Measurements from ENCODE around the gene SYT17.

The SYT17 gene, protein sequence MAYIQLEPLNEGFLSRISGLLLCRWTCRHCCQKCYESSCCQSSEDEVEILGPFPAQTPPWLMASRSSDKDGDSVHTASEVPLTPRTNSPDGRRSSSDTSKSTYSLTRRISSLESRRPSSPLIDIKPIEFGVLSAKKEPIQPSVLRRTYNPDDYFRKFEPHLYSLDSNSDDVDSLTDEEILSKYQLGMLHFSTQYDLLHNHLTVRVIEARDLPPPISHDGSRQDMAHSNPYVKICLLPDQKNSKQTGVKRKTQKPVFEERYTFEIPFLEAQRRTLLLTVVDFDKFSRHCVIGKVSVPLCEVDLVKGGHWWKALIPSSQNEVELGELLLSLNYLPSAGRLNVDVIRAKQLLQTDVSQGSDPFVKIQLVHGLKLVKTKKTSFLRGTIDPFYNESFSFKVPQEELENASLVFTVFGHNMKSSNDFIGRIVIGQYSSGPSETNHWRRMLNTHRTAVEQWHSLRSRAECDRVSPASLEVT

GRCh38 chr16:19167710-19168370 lies at the start of gene SYT17:
Gene SYT17, plus strand, starts transcription at chr16:19168240. Its CDS starts 407 bp downstream, at chr16:19168647.
- no peak for DNase-seq (ENCODE audit: low read depth in 2 of 2, low spot score in 1 of 2)

DNA sequence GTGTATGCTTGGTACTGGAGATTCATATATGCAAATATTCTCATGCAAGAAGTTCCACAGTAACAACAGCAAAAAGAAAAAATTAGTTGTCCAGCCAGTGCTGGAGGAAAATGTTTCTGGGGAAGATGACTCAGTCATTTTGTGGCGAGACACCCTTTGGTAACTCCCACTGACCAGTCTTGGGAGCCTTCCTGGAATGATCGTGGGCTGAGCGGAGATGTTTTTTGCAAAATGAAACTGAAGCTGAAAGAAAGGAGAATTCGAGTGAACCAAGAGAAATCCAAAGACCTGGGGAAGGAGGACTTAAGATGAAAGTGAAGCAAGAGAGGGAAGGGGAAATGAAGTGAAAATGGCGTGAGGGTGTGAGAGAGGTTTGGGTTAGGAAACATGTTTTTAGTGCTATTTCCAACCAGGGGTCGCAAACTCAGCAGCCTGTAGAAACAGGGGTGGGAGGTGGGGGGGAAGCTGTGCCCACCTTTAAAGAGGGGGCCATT lies 49.1 kb upstream of the SYT17 start:
- no peak for DNase-seq (ENCODE audit: low read depth in 2 of 2, low spot score in 1 of 2)

DNA sequence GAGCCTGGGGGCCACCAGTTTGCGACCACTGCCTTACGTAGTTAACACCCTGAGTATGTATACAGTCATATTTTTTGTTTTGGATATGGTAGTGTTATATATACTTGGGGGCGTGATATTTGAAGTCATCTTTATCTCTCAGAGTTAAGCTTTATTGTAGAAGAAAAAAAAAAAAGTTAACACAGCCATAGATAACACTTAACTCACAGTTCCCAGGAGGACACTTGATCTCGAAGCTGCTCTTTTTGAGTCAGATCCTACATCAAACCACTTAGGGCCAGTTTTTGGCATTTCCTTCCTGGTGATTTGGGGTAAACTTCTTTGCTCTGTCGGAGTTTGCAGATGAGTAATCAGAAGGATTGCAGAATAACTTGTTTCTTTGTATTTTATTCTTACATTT lies 48.5 kb upstream of the SYT17 start:
- no peak for DNase-seq (ENCODE audit: low read depth in 2 of 2, low spot score in 1 of 2)

GRCh38 chr16:19123535-19124178 lies 44.4 kb upstream of the SYT17 start:
- DNase-seq (ENCODE audit: low read depth in 2 of 2, low spot score in 1 of 2) = no peak

- no peak for DNase-seq (ENCODE audit: low read depth in 2 of 2, low spot score in 1 of 2)
These were observed 41.7 kb upstream of the SYT17 start for GRCh38 chr16:19126300-19126699.

GRCh38 chr16:19127205-19127604 lies 40.8 kb upstream of the SYT17 start:
- no peak for DNase-seq (ENCODE audit: low read depth in 2 of 2, low spot score in 1 of 2)

GRCh38 chr16:19127674-19128131 lies 40.3 kb upstream of the SYT17 start:
- DNase-seq (ENCODE audit: low read depth in 2 of 2, low spot score in 1 of 2) = no peak

DNA sequence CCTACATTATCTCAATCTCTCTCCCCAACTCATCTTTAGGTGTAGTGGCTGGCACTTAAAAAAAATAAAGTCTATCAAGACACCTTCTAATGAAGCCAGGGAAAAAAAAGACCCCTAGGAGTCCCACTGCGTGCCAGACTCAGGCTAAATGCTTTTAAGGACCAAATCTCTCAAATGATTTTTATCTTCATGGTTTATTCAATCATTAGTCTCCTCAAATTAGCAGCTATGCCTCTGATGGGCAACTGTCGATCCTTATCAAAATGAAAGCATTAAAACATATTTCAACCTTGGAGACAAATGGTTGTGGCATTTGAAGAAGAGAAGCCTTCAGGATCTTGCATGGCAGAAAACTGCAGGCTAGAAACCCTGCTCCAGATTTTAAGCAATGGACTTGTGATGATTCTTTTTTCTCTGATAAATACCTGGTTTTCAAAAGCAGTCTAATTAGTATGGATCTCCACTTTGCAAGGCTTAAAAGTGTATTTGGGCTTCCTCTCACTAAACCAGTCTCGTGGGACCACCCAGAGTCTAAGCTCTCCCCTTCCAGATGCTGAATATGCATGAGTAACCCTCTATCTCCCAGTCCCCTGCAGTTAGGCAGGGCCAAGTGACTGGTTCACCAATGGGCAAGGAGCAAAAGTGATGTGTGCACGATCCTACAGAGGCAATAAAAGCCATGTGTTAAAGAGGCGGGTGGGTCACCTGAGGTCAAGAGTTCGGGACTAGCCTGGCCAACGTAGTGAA lies 39.4 kb upstream of the SYT17 start:
- DNase-seq (ENCODE audit: low read depth in 2 of 2, low spot score in 1 of 2) = no peak

DNA sequence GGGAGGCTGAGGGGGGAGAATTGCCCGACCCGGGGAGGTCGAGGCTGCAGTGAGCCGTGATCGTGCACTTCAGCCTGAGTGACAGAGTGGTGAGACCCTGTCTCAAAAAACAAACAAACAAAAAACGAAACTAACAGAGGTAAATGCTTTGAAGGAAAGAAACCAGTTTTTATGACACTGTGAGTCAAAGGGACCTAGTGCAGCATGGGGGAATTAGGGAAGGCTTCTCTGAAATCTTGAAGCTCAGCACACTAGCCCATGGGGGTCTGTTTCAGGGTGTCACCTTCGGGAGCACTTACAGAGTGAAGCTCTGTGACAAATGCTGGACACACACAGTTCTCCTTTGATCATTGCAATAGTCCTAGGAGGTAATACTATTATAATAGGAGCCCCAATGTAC lies 37.7 kb upstream of the SYT17 start:
- no peak for DNase-seq (ENCODE audit: low read depth in 2 of 2, low spot score in 1 of 2)

DNA sequence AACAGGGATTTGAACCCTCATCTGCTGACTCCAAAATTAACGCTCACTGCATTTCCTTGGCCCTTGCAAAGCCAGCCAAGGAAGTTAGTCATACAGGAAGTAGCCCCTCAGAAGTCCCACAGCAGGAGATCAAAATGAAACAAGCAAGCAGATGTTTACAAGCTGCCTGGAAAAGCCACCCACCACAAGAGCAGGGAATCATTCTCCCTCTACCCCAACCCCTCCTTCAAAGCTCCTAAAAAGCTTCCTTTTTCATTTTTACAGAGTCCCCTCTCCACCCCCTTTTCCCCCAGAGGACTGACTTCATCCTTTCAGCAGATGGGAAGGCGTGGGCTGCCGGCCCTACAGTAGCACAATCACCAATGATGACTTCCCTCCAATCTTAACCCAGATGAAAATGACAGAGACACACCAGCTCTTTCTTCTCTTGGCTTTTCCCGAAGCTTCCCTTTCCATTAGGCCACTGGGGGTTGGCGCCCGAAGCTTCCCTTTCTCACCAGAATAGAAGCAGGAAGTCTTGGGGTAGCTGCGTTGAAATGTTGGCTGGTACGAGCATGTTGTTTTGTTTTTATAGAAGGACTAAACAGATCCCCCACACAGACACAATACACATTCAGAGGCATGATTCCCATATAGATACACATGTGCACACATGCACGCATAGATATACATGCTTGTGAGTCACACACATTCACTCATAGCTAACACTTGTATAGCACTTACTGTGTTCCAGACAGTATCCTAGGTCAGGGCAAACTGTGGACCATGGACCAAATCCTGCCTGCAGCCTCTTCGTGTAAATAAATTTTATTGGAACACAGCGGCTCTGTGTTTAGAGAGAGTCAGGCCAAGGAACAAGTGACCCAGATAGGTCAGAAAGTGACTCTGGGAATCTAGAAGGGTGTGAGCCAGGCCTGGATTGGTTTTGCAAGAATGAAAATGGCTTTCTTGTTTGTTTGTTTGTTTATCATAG lies 36.9 kb upstream of the SYT17 start:
- no peak for DNase-seq (ENCODE audit: low read depth in 2 of 2, low spot score in 1 of 2)

GRCh38 chr16:19131825-19132218 lies 36.2 kb upstream of the SYT17 start:
- DNase-seq (ENCODE audit: low read depth in 2 of 2, low spot score in 1 of 2) = no peak

GRCh38 chr16:19132255-19132654 lies 35.8 kb upstream of the SYT17 start:
- no peak for DNase-seq (ENCODE audit: low read depth in 2 of 2, low spot score in 1 of 2)

DNA sequence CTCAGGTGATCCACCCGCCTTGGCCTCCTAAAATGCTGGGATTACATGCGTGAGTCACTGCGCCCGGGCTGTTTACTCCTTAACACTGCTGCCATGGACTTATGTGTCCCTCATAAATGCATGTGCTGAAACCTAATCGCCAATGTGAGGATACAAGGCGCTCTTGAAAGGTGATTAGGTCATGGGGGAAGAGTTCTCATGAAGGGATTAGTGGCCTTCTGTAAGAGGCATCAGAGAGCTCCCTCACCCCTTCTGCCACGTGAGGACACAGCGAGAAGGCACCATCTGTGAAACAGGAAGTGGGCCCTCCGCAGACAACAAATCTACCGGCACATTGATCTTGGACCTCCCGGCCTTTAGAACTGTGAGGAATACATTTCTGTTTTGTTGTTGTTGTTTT lies 35.1 kb upstream of the SYT17 start:
- DNase-seq (ENCODE audit: low read depth in 2 of 2, low spot score in 1 of 2) = no peak

DNA sequence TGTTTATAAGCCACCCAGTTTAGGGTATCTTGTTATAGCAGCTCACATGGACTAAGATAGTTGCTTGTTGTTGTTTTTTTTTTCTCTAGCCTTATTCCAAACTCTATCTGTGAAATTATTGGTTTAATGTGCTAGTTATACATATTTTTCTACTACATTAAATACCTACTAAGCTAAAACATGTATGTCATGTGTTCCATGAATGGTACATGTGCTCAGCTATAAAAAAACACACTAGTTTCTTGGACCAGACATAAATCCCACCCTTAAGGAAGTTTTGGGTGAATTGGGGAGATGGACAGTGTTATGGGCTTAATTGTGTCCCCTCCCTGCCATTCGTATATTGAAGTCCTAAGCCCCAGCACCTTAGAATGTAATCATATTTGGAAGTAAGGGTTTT lies 34.4 kb upstream of the SYT17 start:
- DNase-seq (ENCODE audit: low read depth in 2 of 2, low spot score in 1 of 2) = no peak

GRCh38 chr16:19135201-19135842 lies 32.7 kb upstream of the SYT17 start:
- no peak for DNase-seq (ENCODE audit: low read depth in 2 of 2, low spot score in 1 of 2)

GRCh38 chr16:19135896-19136438 lies 32.1 kb upstream of the SYT17 start:
- no peak for DNase-seq (ENCODE audit: low read depth in 2 of 2, low spot score in 1 of 2)

GRCh38 chr16:19136549-19137196 lies 31.4 kb upstream of the SYT17 start:
- no peak for DNase-seq (ENCODE audit: low read depth in 2 of 2, low spot score in 1 of 2)

Measured in stimulated activated CD8-positive, alpha-beta memory T cell treated with anti-CD3 and anti-CD28 coated beads, Interleukin-4, amount 100 ng/mL, for 1 hour (primary cell).